Fibroblast of villous mesenchyme (primary cell): ENCODE data around the gene NDUFAF2. TPM values are rescaled to one million over a fixed set of nuclear protein-coding genes. Genes with fewer than 3 reads are reported as not detected.

Experiments
- DNase-seq: peaks from one replicate; pipeline ENCODE4 v3.0.0-alpha.2; 2010; ENCODE audit warnings: low read depth
- H3K4me3 ChIP-seq: 2 replicates; pipeline ENCODE4 v1.5.1; 2011; ENCODE audit warnings: low read depth, mild to moderate bottlenecking, low read length
- total RNA-seq: library from RNA; depleted of rRNA; stranded (reverse); fragments of >200 nt; gene quantifications from 2 replicates; pipeline ENCODE4 v1.2.3, GENCODE V29; 2012
- TF ChIP-seq, protein P1 (sequence below): IDR thresholded peaks from 2 replicates; pipeline ENCODE4 v1.5.1; 2012; ENCODE audit warnings: low read depth, mild to moderate bottlenecking, low read length; ENCODE audit not compliant: insufficient read depth

The NDUFAF2 gene
- total RNA-seq, 1 donor, result 28.9 TPM

DNA sequence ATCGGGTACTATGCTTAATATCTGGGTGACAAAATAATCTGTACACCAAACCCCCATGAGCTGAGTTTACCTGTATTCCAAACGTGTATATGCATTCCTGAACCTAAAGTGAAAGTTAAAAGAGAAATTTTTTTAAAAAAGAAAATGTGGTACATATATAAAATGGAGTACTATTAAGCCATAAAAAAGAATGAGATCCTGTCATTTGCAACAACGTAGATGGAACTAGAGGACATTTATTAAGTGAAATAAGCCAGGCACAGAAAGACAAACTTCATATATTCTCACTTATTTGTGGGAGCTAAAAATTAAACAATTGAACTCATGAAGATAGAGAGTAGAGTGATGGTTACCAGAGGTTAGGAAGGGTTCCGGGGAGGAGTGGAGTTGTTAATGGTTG, 44.8 kb downstream of the NDUFAF2 start:
- DNase-seq, result no peak
- TF ChIP-seq, protein P1, sequence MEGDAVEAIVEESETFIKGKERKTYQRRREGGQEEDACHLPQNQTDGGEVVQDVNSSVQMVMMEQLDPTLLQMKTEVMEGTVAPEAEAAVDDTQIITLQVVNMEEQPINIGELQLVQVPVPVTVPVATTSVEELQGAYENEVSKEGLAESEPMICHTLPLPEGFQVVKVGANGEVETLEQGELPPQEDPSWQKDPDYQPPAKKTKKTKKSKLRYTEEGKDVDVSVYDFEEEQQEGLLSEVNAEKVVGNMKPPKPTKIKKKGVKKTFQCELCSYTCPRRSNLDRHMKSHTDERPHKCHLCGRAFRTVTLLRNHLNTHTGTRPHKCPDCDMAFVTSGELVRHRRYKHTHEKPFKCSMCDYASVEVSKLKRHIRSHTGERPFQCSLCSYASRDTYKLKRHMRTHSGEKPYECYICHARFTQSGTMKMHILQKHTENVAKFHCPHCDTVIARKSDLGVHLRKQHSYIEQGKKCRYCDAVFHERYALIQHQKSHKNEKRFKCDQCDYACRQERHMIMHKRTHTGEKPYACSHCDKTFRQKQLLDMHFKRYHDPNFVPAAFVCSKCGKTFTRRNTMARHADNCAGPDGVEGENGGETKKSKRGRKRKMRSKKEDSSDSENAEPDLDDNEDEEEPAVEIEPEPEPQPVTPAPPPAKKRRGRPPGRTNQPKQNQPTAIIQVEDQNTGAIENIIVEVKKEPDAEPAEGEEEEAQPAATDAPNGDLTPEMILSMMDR, result no peak
- H3K4me3 ChIP-seq, result no peak overlapping the region

DNA sequence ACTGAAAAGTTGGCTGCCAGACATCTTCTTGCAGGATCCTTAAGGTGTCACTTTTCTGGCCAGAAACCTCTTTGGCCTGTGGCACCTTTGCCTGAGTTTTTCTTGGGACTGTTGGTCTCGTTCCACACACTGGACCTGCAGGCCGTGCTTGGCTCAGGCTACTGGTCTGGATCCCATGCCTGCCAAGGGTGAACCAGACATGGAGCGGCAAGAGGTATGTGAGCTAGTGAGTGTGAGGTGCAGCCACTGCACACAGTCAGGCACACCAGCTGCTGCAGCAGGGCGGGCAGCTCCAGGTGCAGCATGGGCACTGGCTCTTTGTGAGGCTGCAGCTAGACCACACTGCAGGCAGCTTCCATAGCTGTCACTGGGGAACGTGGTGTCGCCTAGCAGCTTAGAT, 47.9 kb downstream of the NDUFAF2 start:
- no peak overlapping the region for H3K4me3 ChIP-seq
- no peak for DNase-seq
- TF ChIP-seq, protein P1, result no peak

DNA sequence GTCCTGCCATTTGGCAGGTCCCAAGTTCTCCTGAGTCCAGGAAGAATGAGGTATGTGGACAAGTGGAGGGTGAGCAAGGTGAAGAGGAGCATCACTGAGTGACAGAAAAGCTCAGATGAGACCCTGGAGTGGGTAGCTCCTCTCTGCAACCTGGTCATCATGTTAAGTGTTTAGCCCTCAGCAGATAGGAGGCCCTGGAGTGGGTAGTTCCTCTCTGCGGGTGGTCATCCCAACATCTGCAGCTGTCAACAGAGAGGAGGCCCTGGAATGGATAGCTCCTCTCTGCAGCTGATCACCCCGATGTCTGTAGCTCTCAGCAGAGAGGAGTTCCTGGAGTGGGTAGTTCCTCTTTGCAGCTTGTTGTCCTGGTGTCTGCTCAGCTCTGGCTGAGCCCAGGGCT, 48.4 kb downstream of the NDUFAF2 start:
- DNase-seq, result no peak
- H3K4me3 ChIP-seq, result no peak overlapping the region
- TF ChIP-seq, protein P1, result no peak

DNA sequence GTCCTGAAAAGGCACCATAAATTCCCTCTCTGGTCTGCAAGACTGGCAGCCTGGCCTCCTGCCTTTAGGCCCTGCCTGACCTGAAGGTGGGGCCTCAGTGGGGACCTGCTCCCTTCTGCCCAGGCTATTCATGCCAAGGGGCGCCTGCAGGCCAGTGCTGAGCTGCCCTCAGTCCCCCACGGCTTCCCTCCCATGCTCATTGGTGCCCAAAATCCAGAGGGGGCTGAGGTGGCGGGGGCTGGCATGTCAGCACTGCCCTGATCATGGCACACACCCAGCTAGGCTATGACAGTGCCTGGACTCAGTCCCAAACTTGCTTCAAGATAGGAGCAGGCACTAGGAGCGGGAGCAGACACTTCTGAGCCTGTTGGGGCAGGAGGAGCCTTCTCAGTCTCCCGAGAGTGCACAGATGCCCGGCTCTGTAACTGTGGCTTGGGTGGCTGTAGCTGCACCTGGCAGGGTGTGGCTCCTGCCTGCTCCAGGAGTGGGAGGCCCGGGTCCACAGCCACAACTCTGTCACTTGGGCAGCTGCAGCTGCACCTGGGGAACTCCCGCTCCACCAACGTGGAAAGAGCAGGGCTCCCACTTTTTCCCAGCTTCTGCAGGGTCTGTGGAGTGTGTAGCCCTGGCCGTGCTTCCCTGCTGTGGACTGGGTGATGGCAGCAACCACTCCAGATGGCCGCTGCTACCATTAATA, 49.0 kb downstream of the NDUFAF2 start:
- no peak for DNase-seq
- H3K4me3 ChIP-seq, result no peak overlapping the region
- TF ChIP-seq, protein P1, result no peak

DNA sequence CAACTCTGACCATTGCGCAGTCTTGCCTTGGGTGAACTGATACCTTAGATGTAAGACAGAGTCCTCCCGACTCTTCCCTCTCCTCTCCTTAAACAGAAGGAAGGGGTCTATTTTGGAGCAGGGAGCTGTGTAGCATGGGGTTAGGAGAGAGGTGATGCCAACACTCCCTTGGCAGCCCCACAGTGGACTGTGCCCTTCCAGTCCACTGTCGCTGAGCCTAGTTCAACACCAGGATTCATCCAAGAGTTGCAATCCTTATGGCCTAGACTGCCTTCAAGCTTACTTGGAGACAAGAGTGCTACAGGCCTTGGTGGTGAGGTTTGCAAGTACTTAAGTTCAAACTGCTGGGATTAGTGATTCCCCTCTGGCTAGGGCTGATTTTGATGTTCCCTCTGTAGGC, 51.4 kb downstream of the NDUFAF2 start:
- H3K4me3 ChIP-seq, result no peak overlapping the region
- no peak for DNase-seq
- TF ChIP-seq, protein P1, result no peak

DNA sequence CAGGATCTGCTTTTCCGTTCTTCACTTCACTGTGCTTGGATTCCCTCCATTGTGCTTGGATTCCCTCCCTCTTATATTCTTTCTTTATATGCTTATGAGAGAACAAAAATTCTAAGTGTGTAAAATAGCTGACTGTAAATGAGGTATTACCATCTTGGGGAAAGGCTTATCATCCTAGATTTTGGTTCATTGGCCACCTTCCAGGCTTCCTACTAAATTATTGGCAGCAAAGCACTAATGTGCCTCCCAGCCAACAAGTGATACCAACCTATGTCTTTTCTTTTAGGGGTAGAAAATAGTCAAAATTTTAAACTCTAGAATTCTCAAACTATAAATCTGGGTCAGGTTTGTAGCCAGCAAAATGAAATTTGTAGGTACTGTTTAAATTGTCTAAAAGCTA, 52.7 kb downstream of the NDUFAF2 start:
- DNase-seq, result no peak
- TF ChIP-seq, protein P1, result no peak
- H3K4me3 ChIP-seq, result no peak overlapping the region

DNA sequence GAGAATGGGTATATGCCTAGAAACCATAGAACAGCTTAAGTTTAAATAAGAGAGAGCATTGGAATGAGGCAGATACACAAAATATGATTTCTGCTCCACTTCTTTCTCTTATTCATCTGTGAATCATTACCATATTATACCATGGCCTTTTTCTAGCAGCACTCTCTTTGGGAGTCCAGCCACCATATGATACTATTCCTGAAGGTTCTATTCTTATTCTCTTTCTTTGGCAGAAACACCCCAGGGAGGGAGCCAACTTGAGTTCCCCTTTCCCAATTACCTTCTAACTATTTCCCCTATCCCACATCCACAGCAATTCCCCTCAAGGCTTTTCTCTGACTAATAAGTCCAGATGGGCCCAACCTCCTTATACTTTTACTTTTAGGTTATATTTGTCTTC, 55.9 kb downstream of the NDUFAF2 start:
- TF ChIP-seq, protein P1, result no peak
- no peak for DNase-seq
- no peak overlapping the region for H3K4me3 ChIP-seq
